ENCODE data around the gene OR52E5. TPM values are rescaled to one million over a fixed set of nuclear protein-coding genes. Genes with fewer than 3 reads are reported as not detected.

The OR52E5 gene
- total and polyA plus RNA-seq, 9 donors = not detected

DNA sequence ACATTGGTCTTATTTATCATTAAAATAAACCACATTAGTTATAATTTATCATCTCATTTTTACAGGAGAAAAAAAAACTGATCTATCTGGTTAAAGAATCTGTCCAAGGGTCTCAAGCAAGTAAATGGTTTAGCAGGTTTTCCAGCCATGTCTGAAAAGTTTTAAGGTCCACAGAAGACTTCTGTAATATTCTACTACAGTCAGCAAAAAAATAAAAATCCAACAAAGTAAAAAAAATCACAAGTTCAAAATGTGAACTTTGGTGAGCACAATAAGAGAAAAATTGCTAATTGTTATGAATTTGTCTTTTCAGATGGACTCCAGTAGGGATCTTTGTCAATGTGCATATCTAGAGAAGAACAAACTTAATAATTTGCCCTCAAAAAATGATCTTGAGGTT, 11.3 kb upstream of the OR52E5 start:
- Histone ChIP-seq H3K27me3 (no peaks in the 10 kb centered on the region), H3K4me3 (no peak overlapping the region), H3K27ac (no peak overlapping the region), H3K36me3 (no peaks in the 10 kb centered on the region), H3K4me1 (ENCODE audit: insufficient read depth) (no peaks in the 10 kb centered on the region), H3K9me3 (no peaks in the 10 kb centered on the region)
- intact Hi-C loops (cut with DNase I) = no loop called here
- TF ChIP-seq, protein P1, sequence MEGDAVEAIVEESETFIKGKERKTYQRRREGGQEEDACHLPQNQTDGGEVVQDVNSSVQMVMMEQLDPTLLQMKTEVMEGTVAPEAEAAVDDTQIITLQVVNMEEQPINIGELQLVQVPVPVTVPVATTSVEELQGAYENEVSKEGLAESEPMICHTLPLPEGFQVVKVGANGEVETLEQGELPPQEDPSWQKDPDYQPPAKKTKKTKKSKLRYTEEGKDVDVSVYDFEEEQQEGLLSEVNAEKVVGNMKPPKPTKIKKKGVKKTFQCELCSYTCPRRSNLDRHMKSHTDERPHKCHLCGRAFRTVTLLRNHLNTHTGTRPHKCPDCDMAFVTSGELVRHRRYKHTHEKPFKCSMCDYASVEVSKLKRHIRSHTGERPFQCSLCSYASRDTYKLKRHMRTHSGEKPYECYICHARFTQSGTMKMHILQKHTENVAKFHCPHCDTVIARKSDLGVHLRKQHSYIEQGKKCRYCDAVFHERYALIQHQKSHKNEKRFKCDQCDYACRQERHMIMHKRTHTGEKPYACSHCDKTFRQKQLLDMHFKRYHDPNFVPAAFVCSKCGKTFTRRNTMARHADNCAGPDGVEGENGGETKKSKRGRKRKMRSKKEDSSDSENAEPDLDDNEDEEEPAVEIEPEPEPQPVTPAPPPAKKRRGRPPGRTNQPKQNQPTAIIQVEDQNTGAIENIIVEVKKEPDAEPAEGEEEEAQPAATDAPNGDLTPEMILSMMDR (IDR thresholded peaks at IDR 0.05) = no peak
- no peak for TF ChIP-seq POLR2A (IDR thresholded peaks at IDR 0.05)
- no peak for TF ChIP-seq EP300 (IDR thresholded peaks at IDR 0.05)
- DNase-seq = no peak

DNA sequence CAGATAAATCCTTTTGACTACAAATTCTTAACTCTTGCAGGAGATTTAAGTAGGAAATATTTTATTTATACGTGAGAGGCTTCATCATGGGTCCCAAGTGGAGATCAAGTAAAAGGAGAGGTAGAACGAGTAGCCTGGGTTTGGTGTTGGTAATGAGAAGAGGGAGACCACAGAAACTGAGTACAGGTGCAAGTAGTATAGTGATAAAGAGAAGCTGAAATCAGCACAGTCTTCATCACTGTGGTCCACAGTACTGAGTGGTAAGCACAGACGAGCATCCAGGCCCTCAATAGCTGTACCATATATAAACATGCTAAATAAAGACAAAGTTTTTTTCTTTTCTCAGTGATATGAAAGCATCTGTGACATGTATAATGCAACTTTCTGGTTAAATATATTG, 5.8 kb upstream of the OR52E5 start:
- H3K36me3 ChIP-seq = no peaks in the 10 kb centered on the region
- DNase-seq = no peak
- no peaks in the 10 kb centered on the region for H3K4me1 ChIP-seq (ENCODE audit: insufficient read depth)
- H3K9me3 ChIP-seq = no peaks in the 10 kb centered on the region
- H3K27me3 ChIP-seq = no peaks in the 10 kb centered on the region
- H3K27ac ChIP-seq = no peak overlapping the region
- intact Hi-C loops (cut with DNase I) = no loop called here
- 60 to 70% (median 65%) methylated on average over 3 of the region's 3 CpGs for WGBS, 3 donors
- H3K4me3 ChIP-seq = no peak overlapping the region
- TF ChIP-seq POLR2A (IDR thresholded peaks at IDR 0.05) (no peak), EP300 (IDR thresholded peaks at IDR 0.05) (no peak)
- TF ChIP-seq, protein P1 (IDR thresholded peaks at IDR 0.05) = no peak

DNA sequence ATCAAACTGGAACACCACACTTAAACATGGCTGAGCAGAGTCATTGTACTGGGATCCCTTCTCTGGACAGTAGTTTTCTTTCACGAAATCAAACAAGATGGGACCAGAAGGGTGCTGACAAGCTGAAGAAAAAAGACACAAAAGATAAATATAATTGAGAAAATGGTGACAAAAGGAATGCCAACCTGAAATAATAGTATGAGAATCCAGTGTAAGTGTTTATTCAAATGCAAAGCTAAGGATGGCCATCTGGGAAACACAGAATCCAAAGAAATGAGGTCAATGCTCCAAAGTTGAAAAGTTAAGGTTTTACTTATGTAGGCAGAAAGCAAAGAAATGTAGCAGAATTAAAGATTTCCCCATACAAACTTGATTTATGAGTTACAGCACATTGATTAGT, 5.3 kb upstream of the OR52E5 start:
- no peaks in the 10 kb centered on the region for H3K9me3 ChIP-seq
- TF ChIP-seq POLR2A (IDR thresholded peaks at IDR 0.05) = no peak
- TF ChIP-seq EP300 (IDR thresholded peaks at IDR 0.05) = no peak
- WGBS, 3 donors = 55 to 75% (median 56%) methylated on average over 1 of the region's 1 CpG
- no peak for DNase-seq
- intact Hi-C loops (cut with DNase I) = no loop called here
- no peaks in the 10 kb centered on the region for H3K27me3 ChIP-seq
- no peak overlapping the region for H3K27ac ChIP-seq
- H3K36me3 ChIP-seq = no peaks in the 10 kb centered on the region
- H3K4me3 ChIP-seq = no peak overlapping the region
- H3K4me1 ChIP-seq (ENCODE audit: insufficient read depth) = no peaks in the 10 kb centered on the region

DNA sequence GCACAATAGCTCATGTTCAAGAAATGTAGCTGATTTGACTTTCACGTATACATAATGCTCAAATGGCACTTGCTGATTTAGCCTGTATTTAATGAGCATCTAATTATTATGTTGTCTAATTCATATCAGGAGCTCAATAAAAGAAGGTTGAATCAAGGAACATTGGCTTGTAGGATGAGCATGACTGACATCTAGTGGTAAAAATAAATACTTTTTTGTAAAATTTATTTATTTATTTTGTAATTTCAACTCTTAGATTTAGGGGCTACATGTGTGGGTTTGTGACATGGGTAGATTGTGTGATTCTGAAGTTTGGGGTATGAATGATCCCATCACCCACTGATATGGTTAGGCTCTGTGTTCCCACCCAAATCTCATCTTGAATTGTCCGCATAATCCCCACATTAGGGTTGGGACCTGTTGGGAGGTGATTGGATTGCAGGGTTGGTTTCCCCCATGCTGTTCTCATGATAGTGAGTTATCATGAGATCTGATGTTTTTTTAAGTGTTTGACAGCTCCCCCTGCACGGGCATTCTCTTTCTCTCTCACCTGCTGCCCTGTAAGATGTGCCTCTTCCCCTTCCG, 1.7 kb upstream of the OR52E5 start:
- no peak for TF ChIP-seq POLR2A (IDR thresholded peaks at IDR 0.05)
- TF ChIP-seq EP300 (IDR thresholded peaks at IDR 0.05) = no peak
- TF ChIP-seq, protein P1 (IDR thresholded peaks at IDR 0.05) = no peak
- DNase-seq = no peak
- intact Hi-C loops (cut with DNase I) = no loop called here
- Histone ChIP-seq H3K4me1 (ENCODE audit: insufficient read depth) (no peaks in the 10 kb centered on the region), H3K36me3 (no peaks in the 10 kb centered on the region), H3K9me3 (no peaks in the 10 kb centered on the region), H3K27me3 (no peaks in the 10 kb centered on the region), H3K27ac (no peak overlapping the region), H3K4me3 (no peak overlapping the region)
- WGBS, 3 donors = 58 to 59% (median 59%) methylated on average over 4 of the region's 4 CpGs

DNA sequence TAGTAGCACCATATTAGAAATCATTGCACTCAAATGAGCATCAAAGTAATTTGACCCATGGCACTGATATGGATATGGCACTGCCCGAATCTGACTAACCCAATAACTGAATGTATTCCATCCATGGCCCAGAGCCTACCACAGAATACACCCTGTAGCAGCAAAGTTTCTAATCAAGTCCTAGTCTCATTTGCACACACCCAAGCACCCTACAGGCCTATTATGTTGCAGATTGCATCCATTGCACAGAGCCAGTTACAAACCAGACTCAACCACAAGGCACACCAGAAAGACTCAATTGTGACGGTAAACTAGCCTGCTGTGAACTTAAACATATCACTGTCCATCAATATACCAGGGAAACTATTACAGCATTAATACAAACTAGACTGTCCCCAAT, 6.5 kb downstream of the OR52E5 start:
- H3K4me1 ChIP-seq (ENCODE audit: insufficient read depth) = no peaks in the 10 kb centered on the region
- H3K36me3 ChIP-seq = no peaks in the 10 kb centered on the region
- no peak overlapping the region for H3K27ac ChIP-seq
- 71 to 86% (median 79%) methylated on average over 2 of the region's 2 CpGs for WGBS, 3 donors
- intact Hi-C loops (cut with DNase I) = no loop called here
- H3K9me3 ChIP-seq = no peaks in the 10 kb centered on the region
- DNase-seq = no peak
- H3K27me3 ChIP-seq = no peaks in the 10 kb centered on the region
- H3K4me3 ChIP-seq = no peak overlapping the region
- TF ChIP-seq POLR2A (IDR thresholded peaks at IDR 0.05) (no peak), EP300 (IDR thresholded peaks at IDR 0.05) (no peak)
- TF ChIP-seq, protein P1 (IDR thresholded peaks at IDR 0.05) = no peak
